A549 (cell line): ENCODE results near the gene PTPRK. TPM values are rescaled to one million over a fixed set of nuclear protein-coding genes. Genes with fewer than 3 reads are reported as not detected.

Source experiments
- ATAC-seq, 2 experiments: fragments of 200-7000 bp in 1 of 2; fragments of >200 bp in 1 of 2; cut with Nextera tagmentation in 1 of 2; cut with Tn5 transposase in 1 of 2; 3 replicates each; pipeline versions ENCODE4 v1.8.0 to v1.9.1; 2018 to 2020; ENCODE audit warnings: mild to moderate bottlenecking in 1 of 2, moderate library complexity in 1 of 2
- CTCF ChIA-PET: fragments of 300-600 bp; sonication (Branson Sonifier 250); formaldehyde crosslinking; extraction: SDS; loops from one replicate; lab custom pipeline; 2021; ENCODE audit warnings: antibody characterized with exemption, inconsistent platforms; lab: Yijun Ruan, JAX
- POLR2A ChIA-PET: fragments of 350-600 bp; formaldehyde crosslinking; extraction: SDS; loops from one replicate; lab custom pipeline; 2021; ENCODE audit warnings: antibody characterized with exemption, inconsistent platforms; lab: Yijun Ruan, JAX
- DNase-seq, 2 experiments: peaks; one replicate each; pipeline versions ENCODE4 v3.0.0 to v3.0.0-alpha.2; 2011 to 2016; ENCODE audit warnings: low read depth in 1 of 2, low spot score in 1 of 2
- FAIRE-seq: peaks from 2 replicates; lab custom pipeline; 2011; peaks lifted over from hg19 to GRCh38; lab: Jason Lieb, UNC
- H3K27ac ChIP-seq, 2 experiments: fragments of >200 bp; sonication (Bioruptor Twin); formaldehyde crosslinking; 3 replicates each; pipeline ENCODE4 v1.5.1; 2016 to 2017
- H3K4me1 ChIP-seq: fragments of >200 bp; sonication (Bioruptor Twin); formaldehyde crosslinking; 3 replicates; pipeline ENCODE4 v1.6.1; 2016
- H3K4me2 ChIP-seq: fragments of >200 bp; sonication (Bioruptor Twin); formaldehyde crosslinking; 3 replicates; pipeline ENCODE4 v1.6.1; 2016
- H3K4me3 ChIP-seq: fragments of >200 bp; sonication (Bioruptor Twin); formaldehyde crosslinking; 3 replicates; pipeline ENCODE4 v1.5.1; 2016
- H3K9me3 ChIP-seq: fragments of >200 bp; sonication (Bioruptor Twin); formaldehyde crosslinking; 3 replicates; pipeline ENCODE4 v1.6.1; 2016
- BCL3 ChIP-seq: fragments of >200 bp; sonication (Bioruptor Twin); formaldehyde crosslinking; IDR thresholded peaks from 3 replicates; pipeline ENCODE4 v1.6.1; 2016
- CBX2 ChIP-seq: fragments of 200-600 bp; sonication (generic); IDR thresholded peaks from 2 replicates; pipeline ENCODE4 v1.6.1; 2016; ENCODE audit warnings: low read depth, mild to moderate bottlenecking, borderline replicate concordance
- CBX8 ChIP-seq: fragments of 200-600 bp; sonication (generic); IDR thresholded peaks from 2 replicates; pipeline ENCODE4 v1.6.1; 2016
- CEBPB ChIP-seq, 2 experiments: fragments of >200 bp in 1 of 2; sonication (Bioruptor Twin) in 1 of 2; formaldehyde crosslinking in 1 of 2; IDR thresholded peaks; 2 replicates each; pipeline ENCODE4 v1.6.1; 2012 to 2016
- CHD2 ChIP-seq: fragments of 150-350 bp; IDR thresholded peaks from 2 replicates; pipeline ENCODE4 v1.6.1; 2014; ENCODE audit warnings: low read length; ENCODE audit not compliant: partially characterized antibody
- CTCF ChIP-seq: fragments of >200 bp; sonication (Bioruptor Twin); formaldehyde crosslinking; IDR thresholded peaks from 3 replicates; pipeline ENCODE4 v1.5.1; 2016
- EHF ChIP-seq: fragments of 250-450 bp; sonication (Bioruptor Pico); IDR thresholded peaks from 2 replicates; pipeline ENCODE4 v1.5.0; 2020; ENCODE audit warnings: mild to moderate bottlenecking
- EP300 ChIP-seq, 2 experiments: fragments of >200 bp; sonication (Bioruptor Twin); formaldehyde crosslinking; IDR thresholded peaks; 2 replicates in 1 of 2; 3 replicates in 1 of 2; pipeline ENCODE4 v1.6.1; 2016 to 2017
- FOSB ChIP-seq: fragments of 250-450 bp; sonication (Bioruptor Pico); IDR thresholded peaks from 2 replicates; pipeline ENCODE4 v1.5.0; 2020; ENCODE audit warnings: mild to moderate bottlenecking, moderate library complexity
- FOXS1 ChIP-seq: fragments of 250-450 bp; sonication (Bioruptor Pico); IDR thresholded peaks from 2 replicates; pipeline ENCODE4 v1.5.0; 2020; ENCODE audit warnings: mild to moderate bottlenecking, moderate library complexity
- HDAC2 ChIP-seq: fragments of 200-600 bp; sonication (generic); IDR thresholded peaks from 2 replicates; pipeline ENCODE4 v1.6.1; 2016
- HEYL ChIP-seq: fragments of 250-450 bp; sonication (Bioruptor Pico); IDR thresholded peaks from 2 replicates; pipeline ENCODE4 v1.8.0; 2021; ENCODE audit warnings: mild to moderate bottlenecking, moderate library complexity
- HMGXB4 ChIP-seq: fragments of 250-450 bp; sonication (Bioruptor Pico); IDR thresholded peaks from 2 replicates; pipeline ENCODE4 v1.5.0; 2021; ENCODE audit warnings: mild to moderate bottlenecking, moderate library complexity, borderline replicate concordance
- HOXB5 ChIP-seq: fragments of 250-450 bp; sonication (Bioruptor Pico); IDR thresholded peaks from 2 replicates; pipeline ENCODE4 v1.5.0; 2020; ENCODE audit warnings: mild to moderate bottlenecking, moderate library complexity
- KDM1A ChIP-seq: fragments of 200-600 bp; sonication (generic); IDR thresholded peaks from 2 replicates; pipeline ENCODE4 v1.6.1; 2016; ENCODE audit warnings: low read depth, mild to moderate bottlenecking
- MAFK ChIP-seq: fragments of 450-650 bp; IDR thresholded peaks from 2 replicates; pipeline ENCODE4 v1.6.1; 2014; ENCODE audit not compliant: partially characterized antibody
- MYC ChIP-seq: IDR thresholded peaks from 2 replicates; pipeline ENCODE4 v1.6.1; 2012; ENCODE audit warnings: mild to moderate bottlenecking, inconsistent platforms, low read length, improper control_type of control experiment, borderline replicate concordance
- NFE2L2 ChIP-seq: fragments of 150-350 bp; conservative IDR thresholded peaks from 2 replicates; pipeline ENCODE4 v1.6.1; 2014; ENCODE audit warnings: low read length
- PHF8 ChIP-seq: fragments of 200-600 bp; sonication (generic); IDR thresholded peaks from 2 replicates; pipeline ENCODE4 v1.6.1; 2016; ENCODE audit warnings: low read depth, mild to moderate bottlenecking, antibody characterized with exemption, moderate library complexity, borderline replicate concordance
- RARB ChIP-seq: fragments of 250-450 bp; sonication (Bioruptor Pico); IDR thresholded peaks from 2 replicates; pipeline ENCODE4 v1.8.0; 2021; ENCODE audit warnings: mild to moderate bottlenecking, moderate library complexity
- RFX5 ChIP-seq: fragments of 450-650 bp; IDR thresholded peaks from 2 replicates; pipeline ENCODE4 v1.7.1; 2014; ENCODE audit warnings: antibody characterized with exemption, mild to moderate bottlenecking, moderate library complexity
- RNF2 ChIP-seq: fragments of 200-600 bp; sonication (generic); IDR thresholded peaks from 2 replicates; pipeline ENCODE4 v1.6.1; 2016; ENCODE audit warnings: low read depth, mild to moderate bottlenecking, antibody characterized with exemption, moderate library complexity, borderline replicate concordance
- SMC3 ChIP-seq: fragments of >200 bp; sonication (Bioruptor Twin); formaldehyde crosslinking; IDR thresholded peaks from 3 replicates; pipeline ENCODE4 v1.6.1; 2018; ENCODE audit warnings: inconsistent platforms
- TFCP2L1 ChIP-seq: fragments of 250-450 bp; sonication (Bioruptor Pico); IDR thresholded peaks from 2 replicates; pipeline ENCODE4 v1.5.0; 2021; ENCODE audit warnings: mild to moderate bottlenecking
- USF2 ChIP-seq: fragments of 450-650 bp; IDR thresholded peaks from 2 replicates; pipeline ENCODE4 v1.6.1; 2014; ENCODE audit warnings: antibody characterized with exemption
- ZFP36 ChIP-seq: fragments of 450-650 bp; IDR thresholded peaks from 2 replicates; pipeline ENCODE4 v1.6.1; 2014; ENCODE audit warnings: borderline replicate concordance; ENCODE audit not compliant: partially characterized antibody
- ZNF302 ChIP-seq: fragments of 250-450 bp; sonication (Bioruptor Pico); IDR thresholded peaks from 2 replicates; pipeline ENCODE4 v1.9.0; 2021; ENCODE audit warnings: inconsistent platforms, mild to moderate bottlenecking, moderate library complexity
- WGBS: methylation state at CpG from one replicate; pipeline ENCODE4 v1.1.6; 2017; ENCODE audit errors: missing lambda C conversion rate; 5-methylcytosine and 5-hydroxymethylcytosine counted together
- polyA plus RNA-seq, 4 experiments: library from polyadenylated mRNA; depleted of rRNA in 3 of 4; stranded (reverse); fragments of >200 nt; fragmentation: RNase III in 1 of 4; extraction: RNeasy Plus Mini Kit Qiagen cat#74134 plus additional on column Dnase treatment in 1 of 4; gene quantifications; 2 replicates in 3 of 4; 3 replicates in 1 of 4; pipeline ENCODE4 v1.2.3, GENCODE V29; 2011 to 2017

Gene PTPRK
- polyA plus RNA-seq, 2 of the 4 experiments (the other 2 are of a cell fraction): 14.4 to 16.1 TPM

GRCh38 chr6:128305228-128305627 lies 215.2 kb downstream of the PTPRK start (continued):
- TF ChIP-seq RNF2 (no peak), EHF (CRISPR knock-in tag) (no peak), HMGXB4 (no peak)

- POLR2A ChIA-PET: no interaction called here
- TF ChIP-seq SMC3: no peak
- TF ChIP-seq HMGXB4: no peak
- TF ChIP-seq TFCP2L1 (CRISPR knock-in tag): no peak
- TF ChIP-seq BCL3: no peak
- no peak for TF ChIP-seq HDAC2
- no peak for TF ChIP-seq KDM1A
- TF ChIP-seq HEYL: no peak
- TF ChIP-seq FOXS1 (CRISPR knock-in tag): no peak
- no peak for TF ChIP-seq MYC
- no peak for TF ChIP-seq PHF8
- H3K4me1 ChIP-seq: no peaks in the 10 kb centered on the region
- DNase-seq (no peak), ATAC-seq (no peak), FAIRE-seq (no peak)
- CTCF ChIA-PET: no interaction called here
- H3K4me2 ChIP-seq: no peak overlapping the region
- 70% methylated on average over 2 of the region's 2 CpGs for WGBS
- no peak overlapping the region for H3K27ac ChIP-seq
- no peak overlapping the region for H3K4me3 ChIP-seq
- H3K9me3 ChIP-seq: no peaks in the 10 kb centered on the region
Observed at GRCh38 chr6:128303870-128304269, 216.5 kb downstream of the PTPRK start.

GRCh38 chr6:128302942-128303341 lies 217.5 kb downstream of the PTPRK start:
- Histone ChIP-seq H3K4me3 (no peak overlapping the region), H3K27ac (no peak overlapping the region), H3K4me1 (no peaks in the 10 kb centered on the region), H3K4me2 (no peak overlapping the region), H3K9me3 (no peaks in the 10 kb centered on the region)
- DNase-seq: no peak
- ATAC-seq: no peak
- CTCF ChIA-PET: no interaction called here
- POLR2A ChIA-PET: no interaction called here
- WGBS: 95% methylated on average over 5 of the region's 5 CpGs
- TF ChIP-seq CEBPB (IDR thresholded peaks at IDR 0.05) (no peak), RARB (CRISPR knock-in tag) (no peak), CHD2 (no peak), CBX2 (no peak), ZNF302 (no peak)
- no peak for FAIRE-seq

GRCh38 chr6:128295670-128296069 lies 224.7 kb downstream of the PTPRK start:
- Histone ChIP-seq H3K27ac (no peak overlapping the region), H3K4me2 (no peak overlapping the region), H3K4me3 (no peak overlapping the region), H3K9me3 (no peaks in the 10 kb centered on the region), H3K4me1 (no peaks in the 10 kb centered on the region)
- 54% methylated on average over 2 of the region's 2 CpGs for WGBS
- FAIRE-seq (no peak), DNase-seq (no peak), ATAC-seq (no peak)
- POLR2A ChIA-PET: no interaction called here
- CTCF ChIA-PET: no interaction called here
- no peak for TF ChIP-seq CEBPB (IDR thresholded peaks at IDR 0.05)
- TF ChIP-seq FOXS1 (CRISPR knock-in tag): no peak
- no peak for TF ChIP-seq PHF8
- no peak for TF ChIP-seq CTCF
- no peak for TF ChIP-seq EP300 (IDR thresholded peaks at IDR 0.05)
- TF ChIP-seq USF2: no peak
- TF ChIP-seq HDAC2: no peak
- no peak for TF ChIP-seq HOXB5 (CRISPR knock-in tag)
- no peak for TF ChIP-seq RFX5
- TF ChIP-seq CBX8: no peak
- no peak for TF ChIP-seq FOSB
- TF ChIP-seq MAFK: no peak
- no peak for TF ChIP-seq TFCP2L1 (CRISPR knock-in tag)
- TF ChIP-seq KDM1A: no peak
- no peak for TF ChIP-seq NFE2L2
- TF ChIP-seq ZFP36: no peak
